Testis (tissue), 3 donors: ENCODE measurements around the gene EIF4A2. TPM values are rescaled to one million over a fixed set of nuclear protein-coding genes. Genes with fewer than 3 reads are reported as not detected.

Source experiments
- DNase-seq: peaks from one replicate; pipeline ENCODE4 v3.0.0-alpha.2; 2019
- H3K27ac ChIP-seq, 2 donors: fragments of 200-600 bp; sonication (generic); one replicate each; pipeline ENCODE4 v1.5.1; 2019
- H3K27me3 ChIP-seq: fragments of 200-600 bp; sonication (generic); one replicate; pipeline ENCODE4 v1.5.1; 2019
- H3K36me3 ChIP-seq: fragments of 200-600 bp; sonication (generic); one replicate; pipeline ENCODE4 v1.5.1; 2017; ENCODE audit warnings: low read depth; ENCODE audit errors: missing control alignments
- H3K4me1 ChIP-seq: fragments of 200-600 bp; sonication (generic); one replicate; pipeline ENCODE4 v1.5.1; 2019
- H3K4me3 ChIP-seq, 2 donors: fragments of 200-600 bp; sonication (generic); one replicate each; pipeline ENCODE4 v1.5.1; 2017 to 2019
- H3K9me3 ChIP-seq: fragments of 200-600 bp; sonication (generic); one replicate; pipeline ENCODE4 v1.5.1; 2017
- CTCF ChIP-seq, 3 experiments: fragments of 450-650 bp in 2 of 3; fragments of 200-600 bp in 1 of 3; sonication (generic) in 1 of 3; IDR thresholded peaks; one replicate each; pipeline ENCODE4 v1.5.1; 2016 to 2019; ENCODE audit warnings: antibody characterized with exemption in 3 of 3, mild to moderate bottlenecking in 2 of 3, moderate library complexity in 1 of 3
- POLR2A ChIP-seq: fragments of 450-650 bp; IDR thresholded peaks from one replicate; pipeline ENCODE4 v1.6.1; 2017; ENCODE audit warnings: antibody characterized with exemption, mild to moderate bottlenecking, moderate library complexity
- WGBS, 2 donors: methylation state at CpG; one replicate each; pipeline ENCODE4 v1.1.5; 2018; 5-methylcytosine and 5-hydroxymethylcytosine counted together
- intact Hi-C: fragments of 100-400 bp; cut with DNase I; formaldehyde crosslinking; loops from one replicate; pipeline ENCODE4 v1.15.1; 2023; ENCODE audit warnings: low total_unique reads
- polyA plus RNA-seq: library from polyadenylated mRNA; stranded (reverse); fragments of 350-450 nt; fragmentation: Illumina TruSeq; extraction: RNeasy Lipid Tissue Mini Kit (QIAGEN cat#74804); gene quantifications from one replicate; pipeline ENCODE4 v1.2.3, GENCODE V29; 2014; ENCODE audit warnings: low read depth, low replicate concordance; ENCODE audit not compliant: insufficient read depth
- total RNA-seq, 2 donors: library from RNA; depleted of rRNA; stranded (reverse); fragments of >200 nt; gene quantifications; one replicate each; pipeline ENCODE4 v1.2.3, GENCODE V29; 2016

The EIF4A2 gene
- total and polyA plus RNA-seq, 3 donors from 2014 or later, result 275 to 357 (median 283) TPM

- Histone ChIP-seq H3K4me1 (no peaks in the 10 kb centered on the region), H3K36me3 (no peaks in the 10 kb centered on the region), H3K27ac (peak overlapping the region; percentile 2 to 71), H3K4me3 (peak overlapping the region; percentile 46 to 53), H3K27me3 (no peaks in the 10 kb centered on the region), H3K9me3 (no peaks in the 10 kb centered on the region)
- WGBS, 2 donors, result 11 to 12% methylated on average over 23 to 28 of the region's 28 CpGs
- intact Hi-C loops, result no loop called here
- peak; percentile 79 for DNase-seq
- TF ChIP-seq CTCF (IDR thresholded peaks at IDR 0.05), result no peak
- TF ChIP-seq POLR2A, result no peak
These were observed 10.5 kb upstream of the EIF4A2 start for GRCh38 chr3:186772701-186773417.

GRCh38 chr3:186775999-186776398, 7.4 kb upstream of the EIF4A2 start:
- Histone ChIP-seq H3K9me3 (no peaks in the 10 kb centered on the region), H3K27ac (no peak overlapping the region), H3K4me3 (no peak overlapping the region), H3K36me3 (no peaks in the 10 kb centered on the region), H3K4me1 (no peaks in the 10 kb centered on the region), H3K27me3 (no peaks in the 10 kb centered on the region)
- no peak for DNase-seq
- intact Hi-C loops, result no loop called here
- WGBS, 2 donors, result 66% methylated on average over 7 to 8 of the region's 8 CpGs
- TF ChIP-seq CTCF (IDR thresholded peaks at IDR 0.05) (no peak), POLR2A (no peak)

- intact Hi-C loops, result no loop called here
- 86 to 93% methylated on average over 5 of the region's 5 CpGs for WGBS, 2 donors
These were observed 4.2 kb upstream of the EIF4A2 start for GRCh38 chr3:186779204-186779603.

GRCh38 chr3:186782542-186783057, 777 bp upstream of the EIF4A2 start:
- DNase-seq, result no peak
- Histone ChIP-seq H3K4me1 (peaks cover 18% of the 10 kb centered on the region), H3K27ac (peak overlapping the region; percentile 100), H3K27me3 (no peaks in the 10 kb centered on the region), H3K9me3 (no peaks in the 10 kb centered on the region), H3K4me3 (peak overlapping the region; percentile 98 to 99), H3K36me3 (no peaks in the 10 kb centered on the region)
- 2 to 6% methylated on average over 21 of the region's 21 CpGs for whole genome bisulfite sequencing, 2 donors
- intact Hi-C loops, result no loop called here
- no peak for TF ChIP-seq POLR2A
- TF ChIP-seq CTCF (IDR thresholded peaks at IDR 0.05), result no peak

More at GRCh38 chr3:186779204-186779603, 4.2 kb upstream of the EIF4A2 start:
- TF ChIP-seq POLR2A, result no peak
- no peaks in the 10 kb centered on the region for H3K36me3 ChIP-seq
- no peak overlapping the region for H3K27ac ChIP-seq
- no peaks in the 10 kb centered on the region for H3K27me3 ChIP-seq
- no peak overlapping the region for H3K4me3 ChIP-seq
- H3K9me3 ChIP-seq, result no peaks in the 10 kb centered on the region
- DNase-seq, result no peak
- no peaks in the 10 kb centered on the region for H3K4me1 ChIP-seq

GRCh38 chr3:186783731-186784515, 546 bp downstream of the EIF4A2 start:
- 1% methylated on average over 24 to 52 of the region's 56 CpGs for WGBS, 2 donors
- Histone ChIP-seq H3K27me3 (no peaks in the 10 kb centered on the region), H3K4me1 (peaks cover 22% of the 10 kb centered on the region), H3K4me3 (peak overlapping the region; percentile 98 to 99), H3K27ac (peak overlapping the region; percentile 100), H3K9me3 (no peaks in the 10 kb centered on the region), H3K36me3 (no peaks in the 10 kb centered on the region)
- DNase-seq, result peak; percentile 92
- intact Hi-C loops, result no loop called here
- no peak for TF ChIP-seq CTCF (IDR thresholded peaks at IDR 0.05)
- peak; percentile 84 for TF ChIP-seq POLR2A
